Skeletal muscle tissue (tissue), 4 donors: Measurements from ENCODE around the gene BRD8. TPM values are rescaled to one million over a fixed set of nuclear protein-coding genes. Genes with fewer than 3 reads are reported as not detected.

ENCODE experiments used
- H3K27ac ChIP-seq: one replicate; pipeline ENCODE4 v1.7.0; 2013; ENCODE audit warnings: mild to moderate bottlenecking, low read depth, low read length, inconsistent platforms
- H3K27me3 ChIP-seq, 3 donors: one replicate each; pipeline ENCODE4 v1.7.0; 2013; ENCODE audit warnings: low read length in 3 of 3; ENCODE audit not compliant: control insufficient read depth in 3 of 3, insufficient read depth in 3 of 3
- H3K36me3 ChIP-seq, 3 donors: one replicate each; pipeline ENCODE4 v1.7.0; 2013; ENCODE audit warnings: low read length in 3 of 3; ENCODE audit not compliant: control insufficient read depth in 3 of 3, insufficient read depth in 3 of 3
- H3K4me1 ChIP-seq, 3 donors: one replicate each; pipeline ENCODE4 v1.7.0; 2013; ENCODE audit warnings: low read length in 3 of 3, mild to moderate bottlenecking in 3 of 3; ENCODE audit not compliant: control insufficient read depth in 3 of 3, insufficient read depth in 3 of 3
- H3K4me3 ChIP-seq, 3 donors: one replicate each; pipeline ENCODE4 v1.7.0; 2013; ENCODE audit warnings: low read length in 3 of 3
- H3K9ac ChIP-seq, 3 donors: one replicate each; pipeline ENCODE4 v1.7.0; 2013; ENCODE audit warnings: low read length in 3 of 3, mild to moderate bottlenecking in 3 of 3, moderate library complexity in 2 of 3, low read depth in 1 of 3
- H3K9me3 ChIP-seq, 3 donors: one replicate each; pipeline ENCODE4 v1.7.0; 2013; ENCODE audit warnings: low read length in 3 of 3; ENCODE audit not compliant: control insufficient read depth in 3 of 3
- total RNA-seq: library from RNA; depleted of rRNA; stranded (reverse); fragments of >200 nt; gene quantifications from one replicate; pipeline ENCODE4 v1.2.3, GENCODE V29; 2014
- donor health status: Osteomylitis.

The BRD8 gene, protein sequence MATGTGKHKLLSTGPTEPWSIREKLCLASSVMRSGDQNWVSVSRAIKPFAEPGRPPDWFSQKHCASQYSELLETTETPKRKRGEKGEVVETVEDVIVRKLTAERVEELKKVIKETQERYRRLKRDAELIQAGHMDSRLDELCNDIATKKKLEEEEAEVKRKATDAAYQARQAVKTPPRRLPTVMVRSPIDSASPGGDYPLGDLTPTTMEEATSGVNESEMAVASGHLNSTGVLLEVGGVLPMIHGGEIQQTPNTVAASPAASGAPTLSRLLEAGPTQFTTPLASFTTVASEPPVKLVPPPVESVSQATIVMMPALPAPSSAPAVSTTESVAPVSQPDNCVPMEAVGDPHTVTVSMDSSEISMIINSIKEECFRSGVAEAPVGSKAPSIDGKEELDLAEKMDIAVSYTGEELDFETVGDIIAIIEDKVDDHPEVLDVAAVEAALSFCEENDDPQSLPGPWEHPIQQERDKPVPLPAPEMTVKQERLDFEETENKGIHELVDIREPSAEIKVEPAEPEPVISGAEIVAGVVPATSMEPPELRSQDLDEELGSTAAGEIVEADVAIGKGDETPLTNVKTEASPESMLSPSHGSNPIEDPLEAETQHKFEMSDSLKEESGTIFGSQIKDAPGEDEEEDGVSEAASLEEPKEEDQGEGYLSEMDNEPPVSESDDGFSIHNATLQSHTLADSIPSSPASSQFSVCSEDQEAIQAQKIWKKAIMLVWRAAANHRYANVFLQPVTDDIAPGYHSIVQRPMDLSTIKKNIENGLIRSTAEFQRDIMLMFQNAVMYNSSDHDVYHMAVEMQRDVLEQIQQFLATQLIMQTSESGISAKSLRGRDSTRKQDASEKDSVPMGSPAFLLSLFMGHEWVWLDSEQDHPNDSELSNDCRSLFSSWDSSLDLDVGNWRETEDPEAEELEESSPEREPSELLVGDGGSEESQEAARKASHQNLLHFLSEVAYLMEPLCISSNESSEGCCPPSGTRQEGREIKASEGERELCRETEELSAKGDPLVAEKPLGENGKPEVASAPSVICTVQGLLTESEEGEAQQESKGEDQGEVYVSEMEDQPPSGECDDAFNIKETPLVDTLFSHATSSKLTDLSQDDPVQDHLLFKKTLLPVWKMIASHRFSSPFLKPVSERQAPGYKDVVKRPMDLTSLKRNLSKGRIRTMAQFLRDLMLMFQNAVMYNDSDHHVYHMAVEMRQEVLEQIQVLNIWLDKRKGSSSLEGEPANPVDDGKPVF
- 34.4 TPM for total RNA-seq

DNA sequence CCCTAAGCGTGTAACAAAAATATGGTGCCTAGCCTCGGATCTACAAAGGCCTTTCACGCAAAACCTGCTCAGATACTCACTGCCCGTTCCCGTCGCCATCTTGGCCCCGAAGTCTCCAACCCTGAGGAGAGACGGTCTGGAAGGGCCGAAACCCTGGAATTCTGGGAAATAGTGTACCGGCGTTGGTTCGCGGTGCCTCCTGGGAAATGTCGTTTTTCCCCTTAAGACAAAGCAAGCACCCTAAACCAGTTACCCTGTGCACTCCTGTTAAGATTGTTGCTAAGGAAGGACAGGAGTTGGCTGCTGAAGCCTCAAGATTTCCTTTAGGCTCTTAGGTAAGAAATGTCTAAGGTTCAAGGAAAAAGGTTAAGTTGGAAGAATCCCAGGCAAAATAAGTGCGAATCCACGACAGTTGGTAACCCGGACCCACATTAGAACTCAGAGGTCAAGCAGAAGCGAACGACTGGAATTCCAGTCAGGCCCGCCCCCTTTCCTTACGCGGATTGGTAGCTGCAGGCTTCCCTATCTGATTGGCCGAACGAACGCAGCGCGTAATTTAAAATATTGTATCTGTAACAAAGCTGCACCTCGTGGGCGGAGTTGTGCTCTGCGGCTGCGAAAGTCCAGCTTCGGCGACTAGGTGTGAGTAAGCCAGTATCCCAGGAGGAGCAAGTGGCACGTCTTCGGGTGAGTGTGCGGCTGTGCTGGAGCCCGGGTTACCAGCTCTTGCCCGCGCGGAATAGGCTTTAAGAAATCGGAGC is at the start of gene BRD8, which contains the start of gene KIF20A:
TSS of gene BRD8 (minus strand) at position 115 of the 761 bp plus-strand sequence. CDS start at position 99, 16 bp downstream.
TSS of gene KIF20A (plus strand) at position 597 of the 761 bp plus-strand sequence. CDS start 569 bp downstream, outside the sequence.
- peak within 1 kb of the TSS; percentile 90 to 100 (median 91) for H3K4me3 ChIP-seq
- peaks cover 10 to 25% (median 15%) of the 10 kb centered on the region in 3 donors for H3K36me3 ChIP-seq
- H3K9me3 ChIP-seq: no peaks in the 10 kb centered on the region
- peaks cover 13 to 19% (median 14%) of the 10 kb centered on the region in 3 donors for H3K4me1 ChIP-seq
- no peaks in the 10 kb centered on the region for H3K27me3 ChIP-seq
- peak within 1 kb of the TSS; percentile 87 for H3K27ac ChIP-seq
- peak within 1 kb of the TSS; percentile 86 to 96 (median 93) for H3K9ac ChIP-seq

DNA sequence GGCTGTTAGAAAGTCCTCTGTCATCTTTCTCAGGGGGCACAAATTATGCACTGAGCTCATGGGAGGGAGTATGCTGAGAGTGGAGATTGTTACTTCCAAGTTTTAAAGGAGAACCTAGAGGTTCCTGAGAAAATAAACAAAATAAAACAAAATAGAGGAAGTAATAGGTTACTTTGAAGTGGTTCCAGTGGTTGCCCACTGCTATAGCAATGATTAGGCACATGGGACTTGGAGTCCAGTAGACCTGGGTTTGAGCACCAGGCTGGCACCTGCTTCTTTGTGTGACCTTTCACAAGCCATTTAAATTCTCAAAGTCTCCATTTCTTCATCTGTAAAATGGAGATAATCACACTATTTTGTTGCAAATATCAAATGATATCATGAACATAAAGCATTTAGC is 48.5 kb upstream of the BRD8 start:
- Histone ChIP-seq H3K4me1 (no peaks in the 10 kb centered on the region), H3K27me3 (no peaks in the 10 kb centered on the region), H3K9ac (no peak overlapping the region), H3K27ac (no peak overlapping the region), H3K4me3 (no peak overlapping the region), H3K36me3 (no peaks in the 10 kb centered on the region), H3K9me3 (peaks cover 0 to 7% (median 3%) of the 10 kb centered on the region in 3 donors)

DNA sequence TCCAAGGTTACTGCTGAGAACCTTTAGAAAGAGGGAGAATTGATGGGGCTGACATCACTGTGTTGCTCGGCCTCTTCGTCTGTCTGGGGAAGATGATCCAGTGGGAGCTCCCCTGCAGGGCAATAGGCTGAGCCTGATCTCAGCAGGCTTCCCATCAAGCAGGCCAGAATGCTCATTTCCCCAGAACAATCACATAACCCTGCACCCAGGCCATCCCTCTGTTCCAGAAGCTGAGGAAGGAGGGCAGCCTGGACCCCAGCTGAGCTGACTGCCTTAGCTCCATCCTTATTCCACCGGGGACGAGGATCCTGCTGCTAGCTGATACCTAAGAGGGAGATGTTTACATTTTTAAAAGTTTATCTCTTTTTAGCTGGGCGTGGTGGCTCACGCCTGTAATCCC is 46.3 kb upstream of the BRD8 start:
- H3K36me3 ChIP-seq: no peaks in the 10 kb centered on the region
- no peak overlapping the region for H3K9ac ChIP-seq
- no peak overlapping the region for H3K27ac ChIP-seq

DNA sequence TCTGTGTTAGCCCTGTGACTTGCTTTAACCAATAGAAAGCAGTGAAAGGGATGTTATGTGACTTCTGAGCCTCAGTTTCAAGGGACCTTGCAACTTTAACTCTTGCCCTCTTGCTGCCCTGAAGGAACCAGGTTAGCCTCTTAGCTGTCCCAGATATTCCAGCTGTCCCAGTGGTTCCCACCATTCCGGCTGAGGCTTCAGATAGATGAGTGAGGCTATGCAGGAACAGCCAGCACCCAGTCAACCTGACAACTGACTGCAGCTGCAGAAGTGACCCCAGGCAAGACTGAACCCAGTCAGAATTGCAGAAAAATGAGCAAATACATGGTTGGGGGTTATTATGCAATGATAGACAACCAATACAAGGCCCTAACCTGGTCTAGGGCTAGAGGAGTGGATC is 45.1 kb upstream of the BRD8 start:
- Histone ChIP-seq H3K4me1 (no peaks in the 10 kb centered on the region), H3K9me3 (peaks cover 0 to 7% (median 3%) of the 10 kb centered on the region in 3 donors), H3K27ac (no peak overlapping the region), H3K27me3 (no peaks in the 10 kb centered on the region), H3K9ac (no peak overlapping the region), H3K4me3 (no peak overlapping the region), H3K36me3 (no peaks in the 10 kb centered on the region)

More for the DNA sequence above, 46.3 kb upstream of the BRD8 start:
- Histone ChIP-seq H3K4me1 (no peaks in the 10 kb centered on the region), H3K9me3 (peaks cover 0 to 7% (median 3%) of the 10 kb centered on the region in 3 donors), H3K4me3 (no peak overlapping the region), H3K27me3 (no peaks in the 10 kb centered on the region)

DNA sequence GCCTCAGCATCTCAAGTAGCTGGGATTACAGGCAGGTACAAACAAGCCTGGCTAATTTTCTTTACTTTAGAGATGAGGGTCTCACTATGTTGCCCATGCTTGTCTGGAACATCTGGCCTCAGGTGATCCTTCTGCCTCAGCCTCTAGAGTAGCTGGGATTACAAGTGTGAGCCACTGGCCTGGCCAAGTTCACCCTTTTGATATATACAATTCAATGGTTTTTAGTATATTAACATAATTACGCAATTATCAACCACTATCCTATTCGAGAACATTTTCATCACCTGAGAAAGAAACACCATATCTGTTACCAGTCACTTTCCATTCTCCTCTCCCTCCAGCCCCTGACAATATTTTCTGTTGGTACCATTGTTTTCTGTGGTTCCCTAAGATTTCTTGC is 38.4 kb upstream of the BRD8 start:
- Histone ChIP-seq H3K4me1 (peaks cover 2 to 9% (median 9%) of the 10 kb centered on the region in 3 donors), H3K9ac (no peak overlapping the region), H3K27me3 (no peaks in the 10 kb centered on the region), H3K27ac (no peak overlapping the region), H3K4me3 (no peak overlapping the region), H3K9me3 (no peaks in the 10 kb centered on the region), H3K36me3 (peaks cover 0 to 3% (median 0%) of the 10 kb centered on the region in 3 donors)

DNA sequence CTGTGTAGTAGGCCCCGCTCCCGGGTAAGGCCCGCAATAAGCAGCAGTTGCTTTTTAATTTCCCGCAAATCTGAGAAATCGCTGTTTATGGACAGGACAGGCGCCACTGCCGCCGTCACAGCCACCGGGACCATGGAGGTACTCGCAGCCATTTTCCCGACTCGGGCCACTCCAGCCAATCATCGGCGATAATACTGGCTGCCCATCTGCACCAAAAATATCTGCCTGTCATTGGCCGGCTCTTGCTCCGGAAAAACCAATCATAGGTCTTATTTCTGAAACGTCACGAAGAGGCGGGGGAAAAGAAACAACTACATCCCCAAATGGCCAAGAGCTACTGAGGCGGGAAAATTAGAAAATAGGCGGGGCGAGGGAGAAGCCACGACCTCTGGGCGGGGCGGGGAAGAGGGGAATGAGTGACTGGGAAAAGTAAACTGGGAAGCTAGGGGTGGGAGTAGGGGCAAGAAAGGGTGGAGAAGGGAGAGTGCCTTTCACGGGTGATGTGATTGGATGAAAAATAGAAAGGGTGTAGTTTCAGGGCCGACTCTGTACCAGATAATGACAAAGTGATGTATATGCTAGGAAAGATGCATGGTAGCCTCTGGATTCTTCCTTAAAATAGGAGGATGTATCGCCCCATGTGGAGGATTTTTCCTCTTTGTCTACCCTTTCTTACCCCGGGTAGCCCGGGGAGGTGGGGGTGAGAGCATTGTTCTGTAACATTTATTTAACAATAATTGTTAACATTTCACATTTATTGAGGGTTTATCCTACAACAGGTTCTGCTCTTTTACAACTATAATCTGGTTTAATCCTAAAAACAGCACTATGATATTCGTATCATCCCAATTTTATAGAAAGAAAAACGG is 35.0 kb upstream of the BRD8 start, which contains the start of gene CDC23:
TSS of gene CDC23 (minus strand) at position 163 of the 869 bp plus-strand sequence. CDS start at position 152, 11 bp downstream.
- peaks cover 4 to 5% (median 5%) of the 10 kb centered on the region in 3 donors for H3K36me3 ChIP-seq
- peak within 1 kb of the TSS; percentile 90 for H3K27ac ChIP-seq
- no peaks in the 10 kb centered on the region for H3K27me3 ChIP-seq
- peak within 1 kb of the TSS; percentile 95 to 99 (median 97) for H3K4me3 ChIP-seq
- H3K4me1 ChIP-seq: peaks cover 8 to 12% (median 10%) of the 10 kb centered on the region in 3 donors
- no peaks in the 10 kb centered on the region for H3K9me3 ChIP-seq
- peak within 1 kb of the TSS; percentile 99 for H3K9ac ChIP-seq

DNA sequence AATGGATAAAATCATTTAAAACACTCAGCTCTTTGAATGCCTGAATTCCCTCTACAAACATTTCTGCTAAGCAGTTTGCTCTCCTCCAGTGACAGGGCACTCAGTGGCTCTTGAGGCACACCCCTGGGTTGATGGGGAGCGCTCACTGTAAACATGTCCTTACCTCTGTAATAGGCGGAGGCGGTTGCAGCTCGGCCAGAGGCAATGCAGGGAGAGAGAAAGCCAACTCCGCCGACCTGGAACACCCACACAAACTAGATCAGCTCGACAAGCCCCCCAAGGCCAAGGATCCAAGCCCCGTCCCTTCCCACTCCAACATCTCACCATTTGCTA is 34.4 kb upstream of the BRD8 start:
- H3K27me3 ChIP-seq: no peaks in the 10 kb centered on the region
- H3K4me1 ChIP-seq: peaks cover 8 to 12% (median 10%) of the 10 kb centered on the region in 3 donors
- peaks cover 4 to 5% (median 5%) of the 10 kb centered on the region in 3 donors for H3K36me3 ChIP-seq
- peak overlapping the region; percentile 95 to 99 (median 97) for H3K4me3 ChIP-seq
- H3K9ac ChIP-seq: peak overlapping the region; percentile 99
- no peaks in the 10 kb centered on the region for H3K9me3 ChIP-seq
- H3K27ac ChIP-seq: peak overlapping the region; percentile 90

DNA sequence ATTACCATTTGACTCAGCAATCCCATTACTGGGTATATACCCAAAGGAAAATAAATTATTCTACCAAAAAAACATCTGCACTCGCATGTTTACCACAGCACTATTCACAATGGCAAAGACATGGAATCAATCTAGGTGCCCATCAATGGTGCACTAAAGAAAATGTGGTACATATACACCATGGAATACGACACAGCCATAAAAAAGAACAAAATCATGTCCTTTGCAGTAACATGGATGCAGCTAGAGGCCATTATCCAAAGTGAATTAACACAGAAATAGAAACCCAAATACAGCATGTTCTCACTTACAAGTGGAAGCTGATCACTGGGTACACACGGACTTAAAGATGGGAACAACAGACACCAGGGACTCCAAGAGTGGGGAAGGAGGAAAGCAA is 32.6 kb upstream of the BRD8 start:
- Histone ChIP-seq H3K27ac (no peak overlapping the region), H3K9me3 (no peaks in the 10 kb centered on the region), H3K4me3 (no peak overlapping the region), H3K9ac (no peak overlapping the region), H3K4me1 (peaks cover 8 to 12% (median 10%) of the 10 kb centered on the region in 3 donors), H3K27me3 (no peaks in the 10 kb centered on the region), H3K36me3 (peaks cover 4 to 8% (median 5%) of the 10 kb centered on the region in 3 donors)
